GM10266 (cell line): ENCODE measurements around the gene DBN1.
"Not testable (repeated sequence)": the region's sequence is repeated elsewhere in the genome, so short reads cannot be mapped to it uniquely, and the experiment has no call there.

ENCODE experiments used
- DNase-seq: peaks from one replicate; pipeline ENCODE4 v3.0.0; 2012; ENCODE audit errors: extremely low spot score
- CTCF ChIP-seq: IDR thresholded peaks from 2 replicates; pipeline ENCODE4 v1.5.1; 2012; ENCODE audit warnings: mild to moderate bottlenecking, low read depth; ENCODE audit not compliant: control insufficient read depth, insufficient read depth; ENCODE audit errors: missing control alignments

The DBN1 gene

GRCh38 chr5:177490311-177490991 lies 17.0 kb upstream of the DBN1 start:
- TF ChIP-seq CTCF = no peak
- DNase-seq = no peak

- DNase-seq = no peak
- no peak for TF ChIP-seq CTCF
Measured at GRCh38 chr5:177489119-177489716, 15.8 kb upstream of the DBN1 start.

- TF ChIP-seq CTCF = peak; percentile 34
- DNase-seq = no peak
Measured at GRCh38 chr5:177487975-177488374, 14.5 kb upstream of the DBN1 start.

- DNase-seq = no peak
- TF ChIP-seq CTCF = no peak
Measured at GRCh38 chr5:177487144-177487543, 13.7 kb upstream of the DBN1 start.

- no peak for DNase-seq
- no peak for TF ChIP-seq CTCF
Measured at GRCh38 chr5:177486256-177486655, 12.8 kb upstream of the DBN1 start.

- DNase-seq = not testable (repeated sequence)
Measured at GRCh38 chr5:177485753-177486152, 12.3 kb upstream of the DBN1 start.

GRCh38 chr5:177484902-177485549 lies 11.6 kb upstream of the DBN1 start:
- no peak for TF ChIP-seq CTCF
- DNase-seq = no peak
